GM23248 (cell line): ENCODE results near the gene MESD. TPM values are rescaled to one million over a fixed set of nuclear protein-coding genes. Genes with fewer than 3 reads are reported as not detected.

Source experiments
- DNase-seq: peaks from one replicate; pipeline ENCODE4 v3.0.0-alpha.2; 2015
- H2AFZ ChIP-seq: fragments of 200-600 bp; sonication (generic); 2 replicates; pipeline ENCODE4 v1.6.1; 2016; ENCODE audit warnings: antibody characterized with exemption
- H3F3A ChIP-seq: fragments of 200-600 bp; sonication (generic); 2 replicates; pipeline ENCODE4 v1.6.1; 2016; ENCODE audit warnings: mild to moderate bottlenecking, antibody characterized with exemption, mixed run types; ENCODE audit not compliant: insufficient read depth
- H3K27ac ChIP-seq: fragments of 200-600 bp; sonication (generic); 2 replicates; pipeline ENCODE4 v1.5.1; 2016; ENCODE audit warnings: mild to moderate bottlenecking
- H3K27me3 ChIP-seq: fragments of 200-600 bp; sonication (generic); replicated peaks from 2 replicates; pipeline ENCODE4 v1.6.1; 2016; ENCODE audit warnings: mild to moderate bottlenecking; ENCODE audit not compliant: insufficient read depth
- H3K36me3 ChIP-seq: fragments of 200-600 bp; sonication (generic); 2 replicates; pipeline ENCODE4 v1.6.1; 2016; ENCODE audit warnings: low read depth, mild to moderate bottlenecking
- H3K4me1 ChIP-seq: fragments of 200-600 bp; sonication (generic); 2 replicates; pipeline ENCODE4 v1.6.1; 2016; ENCODE audit warnings: mild to moderate bottlenecking; ENCODE audit not compliant: insufficient read depth
- H3K4me2 ChIP-seq: fragments of 200-600 bp; sonication (generic); one replicate; pipeline ENCODE4 v1.6.1; 2016; ENCODE audit warnings: mild to moderate bottlenecking; ENCODE audit not compliant: unreplicated experiment
- H3K4me3 ChIP-seq: fragments of 200-600 bp; sonication (generic); 2 replicates; pipeline ENCODE4 v1.5.1; 2016; ENCODE audit warnings: mild to moderate bottlenecking
- H3K79me2 ChIP-seq: fragments of 200-600 bp; sonication (generic); 2 replicates; pipeline ENCODE4 v1.6.1; 2016; ENCODE audit warnings: mild to moderate bottlenecking; ENCODE audit not compliant: insufficient read depth
- H3K9ac ChIP-seq: fragments of 200-600 bp; sonication (generic); 2 replicates; pipeline ENCODE4 v1.6.1; 2016; ENCODE audit warnings: mild to moderate bottlenecking
- H3K9me2 ChIP-seq: fragments of 200-600 bp; sonication (generic); 2 replicates; pipeline ENCODE4 v1.6.1; 2016; ENCODE audit warnings: mixed run types, mild to moderate bottlenecking, moderate library complexity; ENCODE audit not compliant: insufficient read depth
- H3K9me3 ChIP-seq: fragments of 200-600 bp; sonication (generic); one replicate; pipeline ENCODE4 v1.6.1; 2017; ENCODE audit warnings: low read depth
- H4K20me1 ChIP-seq: fragments of 200-600 bp; sonication (generic); 2 replicates; pipeline ENCODE4 v1.6.0; 2016; ENCODE audit not compliant: insufficient read depth
- EZH2 ChIP-seq: fragments of 200-600 bp; sonication (generic); IDR thresholded peaks from 2 replicates; pipeline ENCODE4 v1.6.1; 2018; ENCODE audit warnings: antibody characterized with exemption, mild to moderate bottlenecking; ENCODE audit not compliant: insufficient read depth, poor library complexity, severe bottlenecking
- EZH2phosphoT487 ChIP-seq: fragments of 200-600 bp; sonication (generic); IDR thresholded peaks from 2 replicates; pipeline ENCODE4 v1.6.1; 2018; ENCODE audit warnings: antibody characterized with exemption, moderate library complexity, mild to moderate bottlenecking, low read depth; ENCODE audit not compliant: insufficient read depth
- WGBS, 2 experiments: methylation state at CpG; one replicate each; pipeline ENCODE4 v1.1.6; 2015 to 2017; ENCODE audit warnings: low lambda C conversion rate in 2 of 2, low coverage in 1 of 2; ENCODE audit errors: missing lambda C conversion rate in 2 of 2; 5-methylcytosine and 5-hydroxymethylcytosine counted together
- in situ Hi-C: fragments of 300-500 bp; cut with MboI; formaldehyde crosslinking; loops from 2 replicates; pipeline ENCODE4 v1.15.0; 2020
- polyA plus RNA-seq: library from polyadenylated mRNA; unstranded; fragments of >200 nt; fragmentation: Nextera tagmentation; extraction: Ambion mirVana; gene quantifications from 2 replicates; pipeline ENCODE4 v1.2.1, GENCODE V29; 2016
- total RNA-seq: library from RNA; depleted of rRNA; stranded (reverse); fragments of >200 nt; shearing (Covaris generic); gene quantifications from 2 replicates; pipeline ENCODE4 v1.2.3, GENCODE V29; 2014

Gene MESD
- total and polyA plus RNA-seq, 2 experiments from 2014 or later = 23.0 to 35.5 TPM

DNA sequence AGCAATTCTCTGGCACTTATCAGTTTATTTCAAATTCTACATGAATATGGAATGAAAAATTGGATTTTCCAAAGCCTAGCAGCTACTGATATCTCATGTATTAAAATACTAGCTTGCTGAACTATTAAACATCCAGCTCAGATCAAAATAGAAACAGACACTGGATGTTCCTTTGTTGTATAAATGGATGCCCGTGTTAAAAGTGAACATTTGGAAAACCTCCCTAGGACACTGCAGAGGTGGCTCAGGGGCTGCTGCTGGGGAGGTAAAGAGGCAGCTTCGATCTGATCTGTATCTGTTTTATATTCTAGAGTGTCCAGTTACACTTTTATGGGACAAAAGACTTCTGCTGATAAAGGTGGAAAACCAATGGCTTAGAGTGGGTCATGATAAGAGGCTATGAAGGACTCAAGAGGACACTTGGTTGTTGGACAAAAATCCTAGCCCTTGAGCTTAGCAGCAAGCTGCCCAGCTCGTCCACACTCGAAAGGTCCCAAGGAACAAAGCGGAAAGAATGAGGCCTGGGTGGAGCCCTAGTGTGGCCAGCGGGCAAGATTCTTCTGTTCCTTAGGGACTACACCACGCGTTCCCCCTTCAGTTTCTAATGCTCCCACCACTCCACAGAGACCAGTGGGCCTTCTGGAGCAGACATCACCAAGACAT lies 9.9 kb downstream of the MESD start:
- Histone ChIP-seq H3K9me2 (no peaks in the 10 kb centered on the region), H3K27ac (no peak overlapping the region), H3K4me3 (no peak overlapping the region), H3K27me3 (no peaks in the 10 kb centered on the region), H3K4me2 (no peak overlapping the region), H3K9ac (no peak overlapping the region), H3K9me3 (no peaks in the 10 kb centered on the region), H3K4me1 (no peaks in the 10 kb centered on the region), H3F3A (peaks cover 15% of the 10 kb centered on the region; the same call in 1 of the 2 replicates), H4K20me1 (peaks cover 5% of the 10 kb centered on the region; the same call in 1 of the 2 replicates), H3K79me2 (peaks cover 74% of the 10 kb centered on the region), H2AFZ (no peak overlapping the region), H3K36me3 (peaks cover 9% of the 10 kb centered on the region)
- TF ChIP-seq EZH2phosphoT487 (no peak), EZH2 (no peak)
- in situ Hi-C loops = loop anchor here (10.0 kb wide), 1 partner anchor 285 kb away; no protein-coding TSS in a partner anchor
- 96 to 97% methylated on average over 8 of the region's 8 CpGs for WGBS, 2 experiments
- DNase-seq = no peak

GRCh38 chr15:80978685-80979329 lies 10.8 kb downstream of the MESD start:
- Histone ChIP-seq H3K9me3 (no peaks in the 10 kb centered on the region), H3F3A (peaks cover 15% of the 10 kb centered on the region; the same call in 1 of the 2 replicates), H4K20me1 (peaks cover 5% of the 10 kb centered on the region; the same call in 1 of the 2 replicates), H3K4me3 (no peak overlapping the region), H3K27me3 (no peaks in the 10 kb centered on the region), H3K79me2 (peaks cover 73% of the 10 kb centered on the region), H3K36me3 (peaks cover 9% of the 10 kb centered on the region), H2AFZ (no peak overlapping the region), H3K9ac (no peak overlapping the region), H3K9me2 (no peaks in the 10 kb centered on the region), H3K4me1 (no peaks in the 10 kb centered on the region), H3K27ac (no peak overlapping the region), H3K4me2 (no peak overlapping the region)
- WGBS, 2 experiments = 84 to 86% methylated on average over 7 of the region's 7 CpGs
- DNase-seq = peak; percentile 45
- in situ Hi-C loops = loop anchor here (10.0 kb wide), 1 partner anchor 286 kb away; no protein-coding TSS in a partner anchor
- TF ChIP-seq EZH2phosphoT487 (no peak), EZH2 (no peak)

DNA sequence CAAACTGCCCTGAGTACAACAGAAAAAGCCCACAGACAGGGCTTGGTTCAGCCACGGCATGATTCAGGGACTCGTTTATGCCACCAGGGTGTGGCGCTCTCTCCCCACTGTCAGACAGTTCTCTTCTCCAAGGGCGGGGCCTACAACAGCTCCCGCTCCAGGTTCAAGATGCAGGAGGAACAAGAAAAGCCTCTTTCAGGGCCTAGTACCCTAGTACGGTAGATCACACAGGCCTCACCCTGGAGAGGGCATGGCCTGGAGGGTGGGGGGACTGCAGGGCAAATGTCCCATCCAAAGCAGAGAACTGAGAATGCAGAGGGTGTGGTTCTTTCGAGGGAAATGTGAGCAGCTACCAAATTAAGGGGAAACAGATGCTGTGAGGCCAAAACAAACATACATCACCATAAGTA lies 12.0 kb downstream of the MESD start:
- H3K27ac ChIP-seq = no peak overlapping the region
- no peak overlapping the region for H2AFZ ChIP-seq
- peaks cover 63% of the 10 kb centered on the region for H3K79me2 ChIP-seq
- H3K9ac ChIP-seq = no peak overlapping the region
- 9 to 13% methylated on average over 7 of the region's 7 CpGs for WGBS, 2 experiments
- no peak overlapping the region for H3K4me3 ChIP-seq
- H3K27me3 ChIP-seq = no peaks in the 10 kb centered on the region
- peaks cover 15% of the 10 kb centered on the region; the same call in 1 of the 2 replicates for H3F3A ChIP-seq
- DNase-seq = peak; percentile 88
- peaks cover 5% of the 10 kb centered on the region; the same call in 1 of the 2 replicates for H4K20me1 ChIP-seq
- H3K36me3 ChIP-seq = peaks cover 9% of the 10 kb centered on the region
- no peaks in the 10 kb centered on the region for H3K9me2 ChIP-seq
- in situ Hi-C loops = loop anchor here (10.0 kb wide), 1 partner anchor 287 kb away; no protein-coding TSS in a partner anchor
- H3K4me1 ChIP-seq = no peaks in the 10 kb centered on the region
- TF ChIP-seq EZH2 = no peak
- no peak for TF ChIP-seq EZH2phosphoT487
- no peaks in the 10 kb centered on the region for H3K9me3 ChIP-seq
- no peak overlapping the region for H3K4me2 ChIP-seq

DNA sequence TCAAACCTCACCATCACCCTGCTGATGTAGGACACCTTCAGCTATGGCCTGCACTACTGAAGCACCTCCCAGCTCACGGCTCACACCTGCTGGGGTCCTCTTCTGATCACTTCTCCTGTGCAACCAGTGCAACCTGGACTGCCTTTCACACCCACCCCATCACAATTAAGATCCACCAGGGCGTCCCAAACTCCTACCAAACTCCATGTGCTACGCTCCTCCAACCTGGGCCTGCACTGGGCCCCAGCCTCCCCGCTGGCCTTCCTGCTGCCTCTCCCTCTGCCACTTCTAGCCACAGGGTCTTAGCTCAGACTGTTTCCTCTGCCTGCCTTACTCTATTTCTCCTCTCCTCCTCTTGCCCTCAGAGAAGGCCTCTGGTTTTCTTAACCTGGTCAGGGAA lies 12.8 kb downstream of the MESD start:
- Histone ChIP-seq H4K20me1 (peaks cover 5% of the 10 kb centered on the region; the same call in 1 of the 2 replicates), H3K27me3 (no peaks in the 10 kb centered on the region), H3F3A (peaks cover 15% of the 10 kb centered on the region; the same call in 1 of the 2 replicates), H3K79me2 (peaks cover 56% of the 10 kb centered on the region), H3K4me2 (no peak overlapping the region), H3K4me3 (no peak overlapping the region), H3K4me1 (no peaks in the 10 kb centered on the region), H3K9me2 (no peaks in the 10 kb centered on the region), H3K27ac (no peak overlapping the region), H3K36me3 (peaks cover 9% of the 10 kb centered on the region), H2AFZ (no peak overlapping the region), H3K9me3 (no peaks in the 10 kb centered on the region), H3K9ac (no peak overlapping the region)
- no peak for DNase-seq
- TF ChIP-seq EZH2phosphoT487 (no peak), EZH2 (no peak)
- 89% methylated on average over 4 of the region's 4 CpGs for WGBS, 2 experiments
- in situ Hi-C loops = loop anchor here (10.0 kb wide), 1 partner anchor 288 kb away; no protein-coding TSS in a partner anchor
